Measurements from ENCODE around the gene NELFE.

Gene NELFE

GRCh38 chr6:31971279-31971992 lies 12.7 kb upstream of the NELFE start:
- TF ChIP-seq CTCF (IDR thresholded peaks at IDR 0.05; ENCODE audit: borderline replicate concordance, control extremely low read depth, extremely low read depth, insufficient read depth, missing control alignments), result no peak
- in situ Hi-C loops (cut with MboI; ENCODE audit: low sequenced_read_pairs, unreplicated experiment), result no loop called here
- no peak for DNase-seq (ENCODE audit: low spot score)

GRCh38 chr6:31970604-31971271 lies 12.0 kb upstream of the NELFE start:
- in situ Hi-C loops (cut with MboI; ENCODE audit: low sequenced_read_pairs, unreplicated experiment), result no loop called here
- DNase-seq (ENCODE audit: low spot score), result no peak

GRCh38 chr6:31969712-31970603 lies 11.2 kb upstream of the NELFE start:
- TF ChIP-seq CTCF (IDR thresholded peaks at IDR 0.05; ENCODE audit: borderline replicate concordance, control extremely low read depth, extremely low read depth, insufficient read depth, missing control alignments), result no peak
- DNase-seq (ENCODE audit: low spot score), result no peak
- in situ Hi-C loops (cut with MboI; ENCODE audit: low sequenced_read_pairs, unreplicated experiment), result no loop called here

More at GRCh38 chr6:31970604-31971271, 12.0 kb upstream of the NELFE start:
- no peak for TF ChIP-seq CTCF (IDR thresholded peaks at IDR 0.05; ENCODE audit: borderline replicate concordance, control extremely low read depth, extremely low read depth, insufficient read depth, missing control alignments)

- in situ Hi-C loops (cut with MboI; ENCODE audit: low sequenced_read_pairs, unreplicated experiment), result no loop called here
- no peak for TF ChIP-seq CTCF (IDR thresholded peaks at IDR 0.05; ENCODE audit: borderline replicate concordance, control extremely low read depth, extremely low read depth, insufficient read depth, missing control alignments)
- DNase-seq (ENCODE audit: low spot score), result no peak
These were observed 10.3 kb upstream of the NELFE start for GRCh38 chr6:31968791-31969711.

- no peak for TF ChIP-seq CTCF (IDR thresholded peaks at IDR 0.05; ENCODE audit: borderline replicate concordance, control extremely low read depth, extremely low read depth, insufficient read depth, missing control alignments)
- in situ Hi-C loops (cut with MboI; ENCODE audit: low sequenced_read_pairs, unreplicated experiment), result no loop called here
These were observed 9.6 kb upstream of the NELFE start for GRCh38 chr6:31968326-31968725.

More at GRCh38 chr6:31968326-31968725, 9.6 kb upstream of the NELFE start:
- no peak for DNase-seq (ENCODE audit: low spot score)

All from GM13976 (cell line).